OCI-LY1 (cell line): ENCODE data around the gene INPP5A.

Experiments
- H2AFZ ChIP-seq: fragments of 200-600 bp; sonication (generic), shearing (Covaris generic); 2 replicates; pipeline ENCODE4 v1.6.0; 2014; ENCODE audit warnings: antibody characterized with exemption, mild to moderate bottlenecking, low read length
- H3F3A ChIP-seq: fragments of 200-600 bp; sonication (generic), shearing (Covaris generic); 2 replicates; pipeline ENCODE4 v1.6.0; 2014; ENCODE audit warnings: mild to moderate bottlenecking, antibody characterized with exemption, low read length, moderate library complexity; ENCODE audit not compliant: insufficient read depth
- H3K27ac ChIP-seq: fragments of 200-600 bp; sonication (generic); 2 replicates; pipeline ENCODE4 v1.5.1; 2014; ENCODE audit warnings: low read length, mixed run types, mild to moderate bottlenecking, low read depth; ENCODE audit not compliant: poor library complexity, severe bottlenecking
- H3K27me3 ChIP-seq: fragments of 200-600 bp; sonication (generic); 2 replicates; pipeline ENCODE4 v1.6.0; 2014; ENCODE audit warnings: antibody characterized with exemption, mild to moderate bottlenecking, low read length, moderate library complexity; ENCODE audit not compliant: insufficient read depth
- H3K36me3 ChIP-seq: fragments of 200-600 bp; sonication (generic); 2 replicates; pipeline ENCODE4 v1.6.1; 2014; ENCODE audit warnings: mild to moderate bottlenecking, antibody characterized with exemption, low read length, moderate library complexity, mixed read lengths; ENCODE audit not compliant: insufficient read depth
- H3K4me1 ChIP-seq: fragments of 200-600 bp; sonication (generic); 2 replicates; pipeline ENCODE4 v1.5.1; 2014; ENCODE audit warnings: mild to moderate bottlenecking, low read length, moderate library complexity; ENCODE audit not compliant: insufficient read depth, severe bottlenecking
- H3K4me2 ChIP-seq: fragments of 200-600 bp; sonication (generic), shearing (Covaris generic); 2 replicates; pipeline ENCODE4 v1.6.1; 2014; ENCODE audit warnings: low read length
- H3K4me3 ChIP-seq: fragments of 200-600 bp; sonication (generic); 2 replicates; pipeline ENCODE4 v1.5.1; 2014; ENCODE audit warnings: low read length, low read depth, mild to moderate bottlenecking, mixed read lengths; ENCODE audit not compliant: poor library complexity, severe bottlenecking
- H3K79me2 ChIP-seq: fragments of 200-600 bp; shearing (Covaris generic); 2 replicates; pipeline ENCODE4 v1.6.1; 2016; ENCODE audit warnings: mixed run types, low read length, mixed read lengths; ENCODE audit not compliant: insufficient read depth
- H3K9ac ChIP-seq: fragments of 200-600 bp; sonication (generic), shearing (Covaris generic); 2 replicates; pipeline ENCODE4 v1.6.1; 2014; ENCODE audit warnings: mild to moderate bottlenecking, low read length, mixed read lengths
- H3K9me2 ChIP-seq: fragments of 200-600 bp; sonication (generic), shearing (Covaris generic); 2 replicates; pipeline ENCODE4 v1.6.1; 2014; ENCODE audit warnings: low read depth, mild to moderate bottlenecking, low read length, mixed read lengths
- H3K9me3 ChIP-seq: fragments of 200-600 bp; shearing (Covaris generic); 2 replicates; pipeline ENCODE4 v1.6.1; 2014; ENCODE audit warnings: low read length, mixed read lengths
- H4K20me1 ChIP-seq: fragments of 200-600 bp; sonication (generic), shearing (Covaris generic); 2 replicates; pipeline ENCODE4 v1.6.0; 2016; ENCODE audit warnings: mild to moderate bottlenecking, low read length; ENCODE audit not compliant: insufficient read depth
- CTCF ChIP-seq: fragments of 200-600 bp; sonication (generic), shearing (Covaris generic); IDR thresholded peaks from 2 replicates; pipeline ENCODE4 v1.5.1; 2017; ENCODE audit warnings: mild to moderate bottlenecking, antibody characterized with exemption, low read length, moderate library complexity, mixed read lengths
- EZH2 ChIP-seq: fragments of 200-600 bp; sonication (generic), shearing (Covaris generic); IDR thresholded peaks from 2 replicates; pipeline ENCODE4 v1.8.0; 2017; ENCODE audit warnings: borderline replicate concordance, mixed run types, mild to moderate bottlenecking, antibody characterized with exemption, low read length, moderate library complexity, mixed read lengths

The INPP5A gene

GRCh38 chr10:132578287-132578951 lies 40.8 kb downstream of the INPP5A start:
- TF ChIP-seq EZH2 (no peak), CTCF (no peak)
- Histone ChIP-seq H3K27me3 (no peaks in the 10 kb centered on the region), H3K79me2 (no peaks in the 10 kb centered on the region), H3K9me3 (no peaks in the 10 kb centered on the region), H3K27ac (no peak overlapping the region), H3K9me2 (no peaks in the 10 kb centered on the region), H3K9ac (no peak overlapping the region), H2AFZ (no peak overlapping the region), H3K4me1 (no peaks in the 10 kb centered on the region), H3K4me2 (no peak overlapping the region), H3F3A (no peaks in the 10 kb centered on the region), H4K20me1 (no peaks in the 10 kb centered on the region), H3K36me3 (no peaks in the 10 kb centered on the region), H3K4me3 (no peak overlapping the region)

DNA sequence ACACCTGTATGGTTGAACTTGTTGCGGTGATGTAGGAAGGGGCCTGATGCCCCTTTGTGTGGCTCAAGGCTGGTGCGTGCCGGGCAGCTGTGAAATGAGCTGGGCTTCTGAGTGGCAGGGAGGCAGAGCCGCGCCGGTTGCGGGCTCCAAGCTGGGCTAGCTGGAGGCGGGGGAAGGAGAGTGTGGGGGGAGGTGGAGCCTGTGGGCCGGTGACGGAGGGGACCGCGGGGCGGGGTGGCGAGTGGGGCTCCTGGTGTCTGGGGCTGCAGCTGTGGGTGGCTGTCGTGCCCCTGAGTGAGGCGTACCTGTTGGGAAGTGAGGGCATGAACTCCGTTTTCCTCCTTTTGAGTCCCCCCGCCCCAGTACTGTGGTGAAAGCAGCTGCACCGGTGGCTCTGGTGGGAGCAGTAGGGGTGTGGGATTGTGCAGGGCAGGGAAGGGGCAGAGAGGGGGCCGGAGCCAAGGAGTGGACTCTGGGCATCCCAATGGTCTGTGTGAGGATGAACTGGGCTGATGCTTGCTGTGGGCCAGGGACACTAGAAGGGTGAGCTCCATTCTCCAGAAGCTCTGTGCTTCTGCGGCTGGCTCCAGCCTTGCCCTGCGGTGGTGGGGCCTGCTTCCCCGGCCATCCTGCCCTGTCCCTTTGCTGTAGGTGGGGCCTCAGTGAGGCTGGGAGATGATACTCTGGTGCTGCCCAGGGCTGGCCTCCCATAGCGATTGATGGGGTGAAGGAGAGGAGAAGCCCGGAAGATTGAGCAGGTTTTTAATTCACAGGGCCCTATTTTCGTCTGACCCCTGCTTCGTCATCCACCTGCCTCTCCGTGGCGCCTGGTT lies 41.7 kb downstream of the INPP5A start:
- Histone ChIP-seq H2AFZ (no peak overlapping the region), H3F3A (no peaks in the 10 kb centered on the region), H3K36me3 (no peaks in the 10 kb centered on the region), H3K9me3 (no peaks in the 10 kb centered on the region), H4K20me1 (no peaks in the 10 kb centered on the region), H3K4me3 (no peak overlapping the region), H3K27me3 (no peaks in the 10 kb centered on the region), H3K9ac (no peak overlapping the region), H3K4me1 (no peaks in the 10 kb centered on the region), H3K4me2 (no peak overlapping the region), H3K9me2 (no peaks in the 10 kb centered on the region), H3K79me2 (no peaks in the 10 kb centered on the region), H3K27ac (no peak overlapping the region)
- TF ChIP-seq EZH2 (no peak), CTCF (no peak)

DNA sequence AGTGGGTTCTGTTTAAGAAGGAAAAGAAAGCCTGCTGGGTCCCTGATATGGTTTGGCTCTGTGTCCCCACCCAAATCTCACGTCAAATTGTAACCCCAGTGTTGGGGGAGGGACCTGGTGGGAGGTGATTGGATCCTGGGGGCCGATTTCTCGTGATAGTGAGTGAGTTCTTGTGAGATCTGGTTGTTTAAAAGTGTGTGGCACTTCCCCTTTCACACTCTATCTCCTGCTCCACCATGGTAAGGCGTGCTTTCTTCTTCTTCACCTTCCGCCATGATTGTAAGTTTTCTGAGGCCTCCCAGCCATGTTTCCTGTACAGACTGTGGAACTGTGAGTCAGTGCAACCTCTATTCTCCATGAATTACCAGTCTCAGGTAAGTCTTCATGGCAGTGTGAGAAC lies 42.6 kb downstream of the INPP5A start:
- Histone ChIP-seq H3K9me2 (no peaks in the 10 kb centered on the region), H2AFZ (no peak overlapping the region), H3K27me3 (no peaks in the 10 kb centered on the region), H3K9me3 (no peaks in the 10 kb centered on the region), H3K9ac (no peak overlapping the region), H3K4me1 (no peaks in the 10 kb centered on the region), H4K20me1 (no peaks in the 10 kb centered on the region), H3K27ac (no peak overlapping the region), H3K36me3 (no peaks in the 10 kb centered on the region), H3K79me2 (no peaks in the 10 kb centered on the region), H3K4me3 (no peak overlapping the region), H3F3A (no peaks in the 10 kb centered on the region), H3K4me2 (no peak overlapping the region)
- TF ChIP-seq CTCF (no peak), EZH2 (no peak)
